C4-2B (cell line): ENCODE results near the gene CTXND2.

Source experiments
- CTCF ChIP-seq: fragments of 450-650 bp; conservative IDR thresholded peaks from 2 replicates; pipeline ENCODE4 v1.5.1; 2017; ENCODE audit warnings: mild to moderate bottlenecking
- ZFX ChIP-seq: fragments of 450-650 bp; IDR thresholded peaks from 2 replicates; pipeline ENCODE4 v1.6.1; 2017

GRCh38 chr1:150905301-150905700 lies 18.4 kb downstream of the CTXND2 start:
- TF ChIP-seq CTCF (no peak), ZFX (no peak)
